ENCODE measurements around the gene DDX39A. TPM values are rescaled to one million over a fixed set of nuclear protein-coding genes. Genes with fewer than 3 reads are reported as not detected.
"Not testable (repeated sequence)": the region's sequence is repeated elsewhere in the genome, so short reads cannot be mapped to it uniquely, and the experiment has no call there.

DDX39A gene
- total RNA-seq, 1 experiment from 2014 or later = 210 TPM

- no peak for DNase-seq (ENCODE audit: low read depth)
Measured at GRCh38 chr19:14385492-14385891, 33.6 kb downstream of the DDX39A start.

- DNase-seq (ENCODE audit: low read depth) = peak; percentile 80
Measured at GRCh38 chr19:14383661-14384555, 35.2 kb downstream of the DDX39A start.

- DNase-seq (ENCODE audit: low read depth) = peak; percentile 69
Measured at GRCh38 chr19:14381689-14382474, 37.3 kb downstream of the DDX39A start.

GRCh38 chr19:14379294-14380065 is 39.7 kb downstream of the DDX39A start:
- DNase-seq (ENCODE audit: low read depth) = no peak

GRCh38 chr19:14378890-14379289 is 40.3 kb downstream of the DDX39A start:
- DNase-seq (ENCODE audit: low read depth) = no peak

GRCh38 chr19:14377883-14378328 is 41.2 kb downstream of the DDX39A start:
- DNase-seq (ENCODE audit: low read depth) = peak; percentile 40

GRCh38 chr19:14375582-14376291 is 43.4 kb downstream of the DDX39A start:
- DNase-seq (ENCODE audit: low read depth) = no peak

- no peak for DNase-seq (ENCODE audit: low read depth)
Measured at GRCh38 chr19:14375055-14375581, 44.0 kb downstream of the DDX39A start.

GRCh38 chr19:14374313-14374712 is 44.8 kb downstream of the DDX39A start:
- DNase-seq (ENCODE audit: low read depth) = not testable (repeated sequence)

- DNase-seq (ENCODE audit: low read depth) = not testable (repeated sequence)
Measured at GRCh38 chr19:14372384-14373077, 46.6 kb downstream of the DDX39A start.

GRCh38 chr19:14371301-14371821 is 47.8 kb downstream of the DDX39A start:
- DNase-seq (ENCODE audit: low read depth) = no peak

- DNase-seq (ENCODE audit: low read depth) = no peak
Measured at GRCh38 chr19:14370940-14371280, 48.2 kb downstream of the DDX39A start.

GRCh38 chr19:14370169-14370939 is 48.8 kb downstream of the DDX39A start:
- no peak for DNase-seq (ENCODE audit: low read depth)

- no peak for DNase-seq (ENCODE audit: low read depth)
Measured at GRCh38 chr19:14369399-14370168, 49.6 kb downstream of the DDX39A start.

GRCh38 chr19:14368011-14368513 is 51.1 kb downstream of the DDX39A start:
- no peak for DNase-seq (ENCODE audit: low read depth)

GRCh38 chr19:14367016-14367415 is 52.1 kb downstream of the DDX39A start:
- no peak for DNase-seq (ENCODE audit: low read depth)

- DNase-seq (ENCODE audit: low read depth) = peak; percentile 70
Measured at GRCh38 chr19:14366529-14366928, 52.6 kb downstream of the DDX39A start.

- DNase-seq (ENCODE audit: low read depth) = not testable (repeated sequence)
Measured at GRCh38 chr19:14364098-14364443, 55.1 kb downstream of the DDX39A start.
